Karpas-422 (cell line): ENCODE measurements around the gene ATP9B. TPM values are rescaled to one million over a fixed set of nuclear protein-coding genes. Genes with fewer than 3 reads are reported as not detected.

Experiments
- DNase-seq: peaks from one replicate; pipeline ENCODE4 v3.0.0-alpha.2; 2015
- H2AFZ ChIP-seq: fragments of 200-600 bp; sonication (generic); 2 replicates; pipeline ENCODE4 v1.6.1; 2014; ENCODE audit warnings: antibody characterized with exemption, low read length, mixed read lengths
- H3K27ac ChIP-seq: fragments of 200-600 bp; sonication (generic); 2 replicates; pipeline ENCODE4 v1.5.1; 2014; ENCODE audit warnings: mild to moderate bottlenecking, low read length, moderate library complexity
- H3K27me3 ChIP-seq: fragments of 200-600 bp; sonication (generic); 2 replicates; pipeline ENCODE4 v1.6.1; 2014; ENCODE audit warnings: low read length, mixed read lengths
- H3K36me3 ChIP-seq: fragments of 200-600 bp; sonication (generic); 2 replicates; pipeline ENCODE4 v1.6.1; 2014; ENCODE audit warnings: low read length, mixed read lengths; ENCODE audit not compliant: insufficient read depth
- H3K4me1 ChIP-seq: fragments of 200-600 bp; sonication (generic); 2 replicates; pipeline ENCODE4 v1.6.1; 2014; ENCODE audit warnings: mild to moderate bottlenecking, low read length, mixed read lengths
- H3K4me2 ChIP-seq: fragments of 200-600 bp; sonication (generic); 2 replicates; pipeline ENCODE4 v1.6.1; 2014; ENCODE audit warnings: low read length, low read depth, mild to moderate bottlenecking; ENCODE audit not compliant: poor library complexity, severe bottlenecking
- H3K4me3 ChIP-seq: fragments of 200-600 bp; sonication (generic); 2 replicates; pipeline ENCODE4 v1.5.1; 2014; ENCODE audit warnings: mild to moderate bottlenecking, antibody characterized with exemption, low read length, mixed read lengths
- H3K79me2 ChIP-seq: fragments of 200-600 bp; sonication (generic); 2 replicates; pipeline ENCODE4 v1.6.1; 2014; ENCODE audit warnings: mild to moderate bottlenecking, low read length, mixed read lengths
- H3K9ac ChIP-seq: fragments of 200-600 bp; sonication (generic); 2 replicates; pipeline ENCODE4 v1.6.0; 2014; ENCODE audit warnings: low read length
- H3K9me2 ChIP-seq: fragments of 200-600 bp; sonication (generic), shearing (Covaris generic); replicated peaks from 2 replicates; pipeline ENCODE4 v1.6.0; 2014; ENCODE audit warnings: mild to moderate bottlenecking, low read length, moderate library complexity; ENCODE audit not compliant: insufficient read depth
- H3K9me3 ChIP-seq: fragments of 300-700, 200-600 bp; sonication (generic); 2 replicates; pipeline ENCODE4 v1.6.1; 2014; ENCODE audit warnings: low read length, mixed read lengths
- H4K20me1 ChIP-seq: fragments of 200-600 bp; sonication (generic); 2 replicates; pipeline ENCODE4 v1.6.1; 2014; ENCODE audit warnings: mild to moderate bottlenecking, antibody characterized with exemption, low read length, low read depth; ENCODE audit not compliant: insufficient read depth
- total RNA-seq: library from RNA; depleted of rRNA; stranded (reverse); fragments of >200 nt; shearing (Covaris generic); gene quantifications from 2 replicates; pipeline ENCODE4 v1.2.3, GENCODE V29; 2014; ENCODE audit warnings: low replicate concordance

The ATP9B gene
- total RNA-seq, 1 experiment from 2014 or later: 65.1 TPM

DNA sequence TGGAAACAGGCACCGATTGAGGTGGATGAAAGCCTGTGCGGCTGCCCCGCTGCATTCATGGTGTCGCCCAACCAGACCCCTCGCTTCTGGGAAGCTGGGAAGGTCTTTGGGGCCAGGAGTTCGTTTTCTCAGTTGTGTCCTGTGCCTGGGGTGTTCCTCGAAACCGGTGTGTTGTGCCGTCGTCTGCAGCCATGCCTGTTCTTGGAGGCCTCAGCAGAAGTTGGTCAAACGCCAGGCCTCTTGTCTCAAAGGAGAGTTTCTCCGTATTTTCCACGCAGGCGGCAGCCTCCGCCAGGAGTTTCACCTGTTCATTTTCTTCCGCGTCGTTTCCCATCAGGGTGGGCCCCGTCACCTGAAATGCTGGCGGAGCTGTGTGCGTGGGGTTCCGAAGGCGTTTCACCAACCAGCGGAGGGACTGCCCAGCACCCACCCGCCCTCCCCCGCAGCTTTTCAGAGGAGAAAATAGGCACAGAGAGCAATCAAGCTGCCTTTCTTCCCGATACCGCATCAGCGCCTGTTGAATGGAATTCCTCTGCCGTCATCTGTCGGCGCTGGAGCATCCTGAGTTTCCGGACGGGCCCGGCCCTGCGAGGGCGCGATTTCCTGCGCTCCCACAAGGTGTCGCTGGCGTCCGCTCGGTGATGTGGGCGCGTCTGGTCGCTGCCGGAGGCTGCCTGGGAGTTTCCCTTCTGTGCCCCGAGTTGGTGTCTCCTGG lies 309.5 kb downstream of the ATP9B start:
- Histone ChIP-seq H3K27me3 (no peaks in the 10 kb centered on the region), H3K9ac (no peak overlapping the region), H3K4me1 (peaks cover 19% of the 10 kb centered on the region), H3K36me3 (peaks cover 17% of the 10 kb centered on the region), H3K9me3 (no peaks in the 10 kb centered on the region), H3K27ac (no peak overlapping the region), H3K79me2 (no peaks in the 10 kb centered on the region), H2AFZ (no peak overlapping the region), H3K9me2 (no peaks in the 10 kb centered on the region), H3K4me3 (no peak overlapping the region), H3K4me2 (no peak overlapping the region), H4K20me1 (peaks cover 6% of the 10 kb centered on the region; the same call in 1 of the 2 replicates)
- DNase-seq: peak; percentile 76

DNA sequence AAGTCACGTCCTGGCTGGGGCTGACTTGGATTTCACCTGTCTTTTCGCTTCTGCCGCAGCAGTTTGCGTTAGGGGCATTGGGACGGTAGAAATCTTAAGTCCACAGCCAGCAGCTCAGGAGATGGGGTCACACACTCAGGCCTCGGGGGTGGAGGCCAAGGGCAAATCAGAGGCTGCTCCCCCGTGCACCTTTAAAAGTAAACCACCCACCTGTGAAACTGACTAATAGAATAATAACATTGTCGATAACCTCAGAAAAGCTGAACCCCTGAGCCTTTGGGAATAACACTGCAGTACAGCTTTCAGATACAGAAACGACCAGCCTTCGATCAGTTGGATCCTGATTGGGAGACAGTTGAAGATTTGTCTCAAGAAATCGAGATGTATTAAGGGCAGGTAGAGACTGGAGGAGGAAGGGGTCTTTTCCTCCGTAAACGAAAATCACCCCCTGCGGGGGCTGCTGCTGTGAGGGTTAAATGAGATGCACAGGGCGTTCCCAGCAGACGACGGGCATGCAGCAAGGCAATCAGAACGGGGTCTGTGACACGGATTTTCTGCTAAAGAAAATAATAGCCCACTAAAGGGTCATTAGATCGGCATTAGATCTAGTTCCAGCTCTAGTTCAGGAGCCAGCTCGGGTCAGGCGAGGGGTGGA lies 310.2 kb downstream of the ATP9B start:
- DNase-seq: no peak
- H3K9me3 ChIP-seq: no peaks in the 10 kb centered on the region

DNA sequence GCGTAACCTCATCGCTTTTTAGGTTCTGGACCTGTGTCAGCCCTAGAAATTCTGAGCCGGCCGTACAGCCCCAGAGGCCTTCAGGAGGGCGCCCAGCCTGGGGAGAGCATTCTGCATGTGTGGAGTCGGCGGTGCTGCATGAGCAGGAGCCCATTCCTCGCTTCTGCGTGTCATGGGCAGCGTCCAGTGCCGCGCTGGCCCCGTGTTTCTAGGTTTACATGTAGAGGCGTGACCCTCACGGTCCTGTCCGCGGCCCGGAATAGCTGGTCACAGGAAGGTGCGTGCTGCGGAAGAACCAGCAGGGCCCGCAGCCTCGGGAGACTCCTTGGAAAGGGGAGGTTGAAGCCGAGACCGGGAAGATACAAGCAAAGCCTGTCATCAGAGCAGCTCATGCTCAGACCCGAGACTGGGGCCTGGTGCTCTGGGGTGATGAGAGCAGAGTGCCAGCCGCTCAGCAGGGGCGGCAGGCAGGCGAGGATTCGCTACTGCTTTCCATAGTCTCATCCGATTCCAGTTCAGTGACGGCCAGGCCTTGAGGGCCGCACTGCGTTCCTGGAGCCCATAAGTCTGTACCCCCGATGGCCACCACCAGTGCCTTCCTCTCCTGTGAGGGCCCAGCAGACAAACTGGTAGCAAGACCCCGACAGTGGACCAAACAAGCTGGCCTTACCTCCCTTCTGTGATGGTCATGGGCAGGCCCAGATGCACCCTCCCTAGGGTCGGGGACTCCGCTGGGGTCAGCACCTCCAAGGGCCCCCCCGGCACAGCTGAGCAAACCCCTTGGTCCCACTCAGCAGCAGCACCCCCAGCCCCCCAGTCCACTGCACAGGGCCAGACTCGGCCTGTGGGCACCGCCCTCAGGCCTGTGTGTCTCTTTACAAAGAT lies 311.0 kb downstream of the ATP9B start:
- H3K36me3 ChIP-seq: peaks cover 17% of the 10 kb centered on the region
- no peak overlapping the region for H3K9ac ChIP-seq
- no peaks in the 10 kb centered on the region for H3K9me2 ChIP-seq
- H4K20me1 ChIP-seq: peaks cover 6% of the 10 kb centered on the region; the same call in 1 of the 2 replicates
- peaks cover 4% of the 10 kb centered on the region for H3K4me1 ChIP-seq
- H3K9me3 ChIP-seq: no peaks in the 10 kb centered on the region
- no peak overlapping the region for H2AFZ ChIP-seq
- DNase-seq: no peak
- H3K27ac ChIP-seq: no peak overlapping the region
- no peaks in the 10 kb centered on the region for H3K79me2 ChIP-seq
- no peak overlapping the region for H3K4me3 ChIP-seq
- no peak overlapping the region for H3K4me2 ChIP-seq
- no peaks in the 10 kb centered on the region for H3K27me3 ChIP-seq

More for the DNA sequence above, 310.2 kb downstream of the ATP9B start:
- Histone ChIP-seq H4K20me1 (peaks cover 6% of the 10 kb centered on the region; the same call in 1 of the 2 replicates), H3K27ac (no peak overlapping the region), H3K9ac (no peak overlapping the region), H3K4me1 (peaks cover 12% of the 10 kb centered on the region), H3K4me2 (no peak overlapping the region), H2AFZ (no peak overlapping the region), H3K27me3 (no peaks in the 10 kb centered on the region), H3K9me2 (no peaks in the 10 kb centered on the region), H3K79me2 (no peaks in the 10 kb centered on the region), H3K4me3 (no peak overlapping the region), H3K36me3 (peaks cover 17% of the 10 kb centered on the region)

DNA sequence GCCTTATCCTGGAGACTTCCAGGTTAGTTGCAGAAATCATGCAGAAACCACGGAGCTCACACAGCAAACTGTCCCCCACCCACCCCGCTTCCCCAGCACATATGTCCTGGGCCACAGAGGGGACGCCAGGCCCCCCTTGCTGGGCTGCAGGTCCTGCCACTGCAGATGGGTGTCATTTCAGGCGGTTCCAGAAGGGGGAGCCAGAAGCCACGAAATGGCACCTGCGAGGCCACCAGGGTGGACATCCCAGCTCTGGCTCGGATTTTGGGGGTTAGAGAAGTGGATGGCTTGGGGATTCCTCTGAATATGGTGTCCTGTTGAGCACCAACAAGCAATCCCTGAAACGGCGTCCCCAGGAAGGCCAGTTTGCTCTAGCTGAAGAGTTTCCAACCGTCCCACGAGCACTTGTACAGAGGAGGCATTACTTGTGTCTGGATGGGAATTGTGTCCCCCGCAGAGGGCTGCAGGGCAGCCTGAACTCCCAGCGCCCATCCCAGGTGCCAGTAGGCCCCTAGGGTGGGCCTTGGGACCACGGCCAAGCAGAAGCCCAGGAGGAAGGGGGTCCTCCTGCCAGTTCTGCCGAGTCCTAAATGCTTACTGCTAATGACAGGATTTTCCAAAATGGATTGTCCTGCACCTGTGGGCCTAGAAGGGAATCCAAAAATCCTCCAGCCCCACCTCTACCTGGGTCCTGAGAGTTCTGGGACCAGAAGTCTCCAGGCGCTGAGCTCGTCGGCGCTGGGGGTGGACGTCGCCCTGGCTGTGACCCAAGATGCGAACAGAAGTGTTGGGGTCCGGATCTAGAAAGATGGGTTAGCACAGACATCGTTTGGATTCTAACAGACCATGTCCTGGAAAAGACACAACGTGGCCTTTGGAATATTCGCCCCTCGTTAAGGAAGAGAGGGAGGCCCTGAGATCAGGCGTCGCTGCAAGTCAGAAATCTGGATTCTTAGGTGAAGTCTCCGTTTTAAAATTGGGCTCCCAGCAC lies 311.9 kb downstream of the ATP9B start:
- Histone ChIP-seq H3K36me3 (peaks cover 11% of the 10 kb centered on the region), H4K20me1 (peaks cover 6% of the 10 kb centered on the region; the same call in 1 of the 2 replicates), H3K79me2 (no peaks in the 10 kb centered on the region), H3K9me3 (no peaks in the 10 kb centered on the region), H3K4me1 (no peaks in the 10 kb centered on the region; the same call in 1 of the 2 replicates), H3K9ac (no peak overlapping the region), H2AFZ (no peak overlapping the region), H3K4me3 (no peak overlapping the region), H3K27me3 (no peaks in the 10 kb centered on the region), H3K9me2 (no peaks in the 10 kb centered on the region), H3K4me2 (no peak overlapping the region), H3K27ac (no peak overlapping the region)
- peak; percentile 90 for DNase-seq

DNA sequence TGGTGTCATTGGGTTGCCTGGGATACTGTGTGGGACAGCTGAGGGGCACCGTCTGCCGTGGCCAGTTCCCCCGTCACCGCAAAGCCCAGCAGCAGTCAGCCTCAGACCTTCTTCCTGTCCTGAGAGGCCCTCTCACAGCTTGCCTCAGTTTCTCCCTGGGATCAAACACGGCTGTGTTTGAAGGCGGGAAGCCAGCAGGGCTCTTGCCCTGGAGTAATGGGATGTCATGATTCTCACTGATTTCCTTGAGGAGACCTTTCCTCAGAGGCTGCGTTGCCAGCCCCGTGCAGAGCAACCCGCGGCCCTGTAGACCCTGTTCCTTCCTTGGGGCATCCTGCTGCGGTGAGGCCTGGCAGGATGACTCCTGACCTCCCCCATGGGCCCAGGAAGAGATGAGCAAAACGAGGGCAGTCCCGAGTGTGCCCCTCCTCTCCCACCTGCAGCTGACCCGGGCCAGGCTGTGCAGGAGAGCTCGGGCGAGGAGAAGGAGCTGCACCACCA lies 312.7 kb downstream of the ATP9B start:
- H2AFZ ChIP-seq: no peak overlapping the region
- H3K27ac ChIP-seq: no peak overlapping the region
- peaks cover 11% of the 10 kb centered on the region for H3K36me3 ChIP-seq
- H4K20me1 ChIP-seq: peaks cover 6% of the 10 kb centered on the region; the same call in 1 of the 2 replicates
- no peaks in the 10 kb centered on the region; the same call in 1 of the 2 replicates for H3K4me1 ChIP-seq
- no peak overlapping the region for H3K4me3 ChIP-seq
- no peak overlapping the region for H3K9ac ChIP-seq
- no peaks in the 10 kb centered on the region for H3K79me2 ChIP-seq
- H3K27me3 ChIP-seq: no peaks in the 10 kb centered on the region
- no peak overlapping the region for H3K4me2 ChIP-seq
- H3K9me2 ChIP-seq: no peaks in the 10 kb centered on the region
- no peaks in the 10 kb centered on the region for H3K9me3 ChIP-seq
- no peak for DNase-seq

DNA sequence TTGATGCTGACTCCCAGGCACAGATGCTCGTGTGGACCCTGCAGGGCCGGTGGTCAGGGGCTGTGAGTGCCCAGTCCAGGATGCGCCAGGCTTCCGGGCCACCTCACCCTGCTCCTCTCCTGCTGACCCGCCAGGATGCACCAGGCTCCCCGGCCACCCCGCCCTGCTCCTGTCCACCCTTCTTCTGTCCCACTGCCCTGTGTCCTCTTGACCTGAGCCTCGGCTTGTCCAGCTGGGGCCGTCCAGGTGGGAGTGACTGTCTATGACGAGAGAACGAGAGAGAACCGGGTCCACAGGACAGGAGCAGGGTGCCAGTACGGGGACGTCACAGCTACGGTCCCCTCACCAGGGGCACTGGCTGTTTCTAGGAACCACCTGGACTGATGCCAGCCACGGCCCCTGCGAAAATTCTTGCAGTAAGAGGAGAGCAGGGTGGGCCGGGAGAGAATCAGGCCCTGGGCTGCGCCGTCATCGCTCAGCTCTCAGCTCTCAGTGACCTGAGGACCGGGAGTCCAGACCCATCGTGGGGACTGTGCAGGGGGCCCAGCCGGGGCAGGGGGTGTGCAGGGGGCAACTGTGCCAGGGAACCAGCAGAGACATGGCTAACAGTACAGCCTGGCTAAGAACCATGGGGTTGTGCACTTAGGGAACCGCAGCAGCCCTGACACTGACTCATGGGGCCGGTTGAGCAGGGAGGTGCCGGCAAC lies 313.6 kb downstream of the ATP9B start:
- H3K4me2 ChIP-seq: no peak overlapping the region
- no peak for DNase-seq
- H2AFZ ChIP-seq: no peak overlapping the region
- no peaks in the 10 kb centered on the region for H3K27me3 ChIP-seq
- H3K36me3 ChIP-seq: peaks cover 10% of the 10 kb centered on the region
- H3K9me2 ChIP-seq: no peaks in the 10 kb centered on the region
- H3K9ac ChIP-seq: no peak overlapping the region
- H3K9me3 ChIP-seq: no peaks in the 10 kb centered on the region
- H3K4me1 ChIP-seq: no peaks in the 10 kb centered on the region; the same call in 1 of the 2 replicates
- no peaks in the 10 kb centered on the region for H3K79me2 ChIP-seq
- no peak overlapping the region for H3K27ac ChIP-seq
- H4K20me1 ChIP-seq: peaks cover 6% of the 10 kb centered on the region; the same call in 1 of the 2 replicates
- no peak overlapping the region for H3K4me3 ChIP-seq
